NCI-H2081 treated with DMSO at 0.1 percent for 48 hours (cell line): ENCODE measurements around the gene SUPT3H.

Experiments
- DNase-seq: peaks from one replicate; lab custom pipeline; 2025; lab: John Stamatoyannopoulos, UW

The SUPT3H gene

DNA sequence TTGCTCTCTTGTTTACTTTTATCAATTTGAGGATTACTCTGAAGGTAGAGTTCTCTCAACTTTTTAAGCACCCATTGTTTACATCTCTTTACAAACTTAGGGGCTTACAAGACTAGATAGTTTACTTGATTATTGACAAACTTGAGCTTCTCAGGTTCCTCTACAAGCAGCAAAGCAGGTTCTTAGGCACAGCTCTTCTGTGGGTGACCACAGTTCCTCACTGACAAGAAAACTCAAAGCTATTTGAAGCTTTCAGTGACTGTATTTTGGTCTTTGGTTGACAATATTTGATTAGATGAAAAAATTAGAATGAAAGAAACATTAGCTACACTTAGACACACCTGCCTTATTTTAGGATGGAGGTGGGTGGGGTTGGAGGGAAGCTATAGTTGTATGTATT is 376.9 kb downstream of the SUPT3H start:
- no peak for DNase-seq

DNA sequence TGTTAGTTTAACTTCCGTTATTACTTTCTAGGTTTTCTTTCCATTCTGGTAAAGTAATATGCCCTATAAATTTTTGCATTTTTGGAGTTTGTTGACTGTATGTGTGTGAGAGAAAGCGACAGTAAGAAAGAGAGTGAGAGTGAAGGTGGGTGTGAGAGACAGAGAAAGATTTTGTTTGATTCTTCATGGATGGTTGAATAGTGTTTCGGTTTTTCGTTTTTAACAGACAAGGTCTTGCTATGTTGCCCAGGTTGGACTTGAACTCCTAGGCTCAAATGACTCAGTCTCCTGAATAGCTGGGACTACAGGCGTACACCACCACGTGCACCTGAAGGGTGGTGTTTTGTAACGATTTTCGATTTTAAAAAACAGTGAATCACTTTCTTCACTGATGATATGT is 378.7 kb downstream of the SUPT3H start:
- DNase-seq, result no peak

DNA sequence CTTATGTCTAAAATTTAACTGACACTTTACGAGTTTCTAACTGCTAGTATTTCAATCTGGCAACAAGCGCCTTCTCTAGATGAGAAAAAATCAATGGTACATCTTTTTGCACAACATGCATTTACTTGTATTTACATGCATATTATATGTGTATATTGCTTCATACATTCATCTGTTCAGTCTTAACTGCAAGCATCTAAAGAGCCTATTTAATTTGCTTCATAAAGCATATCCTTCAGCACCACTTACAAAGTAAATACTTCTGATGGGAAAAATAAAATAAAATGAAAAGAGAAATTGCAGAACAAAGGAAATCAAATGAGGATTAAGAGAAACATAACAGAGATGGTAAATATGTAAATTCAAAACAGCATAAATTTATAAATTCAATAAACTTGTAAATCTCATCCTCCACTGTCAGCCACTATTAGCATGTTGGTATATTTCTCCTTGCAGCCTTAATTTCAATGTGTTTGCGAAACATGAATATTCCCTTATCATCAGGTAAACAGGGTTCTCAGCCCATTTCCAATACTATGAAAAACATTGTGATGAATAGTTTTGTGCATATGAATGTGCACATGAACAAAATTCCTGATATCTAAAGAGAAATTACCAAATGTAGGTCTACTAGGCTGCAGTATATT is 382.1 kb downstream of the SUPT3H start:
- DNase-seq, result no peak

DNA sequence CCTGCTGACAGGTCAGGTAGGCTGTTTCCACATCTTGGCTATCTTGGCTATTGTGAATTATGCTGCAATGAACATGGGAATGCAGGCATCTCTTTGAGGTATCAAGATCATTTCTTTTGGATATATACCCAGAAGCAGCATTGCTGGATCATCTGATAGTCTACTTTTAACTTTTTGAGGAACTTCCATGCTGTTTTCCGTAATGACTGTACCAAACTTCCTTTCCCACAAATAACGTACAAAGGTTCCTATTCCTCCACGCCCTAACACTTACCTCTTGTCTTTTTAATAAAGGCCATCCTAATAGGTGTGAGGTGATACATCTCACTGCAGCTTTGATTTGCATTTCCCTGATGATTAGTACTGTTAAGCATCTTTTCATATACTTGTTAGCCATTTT is 388.3 kb downstream of the SUPT3H start:
- DNase-seq, result no peak

DNA sequence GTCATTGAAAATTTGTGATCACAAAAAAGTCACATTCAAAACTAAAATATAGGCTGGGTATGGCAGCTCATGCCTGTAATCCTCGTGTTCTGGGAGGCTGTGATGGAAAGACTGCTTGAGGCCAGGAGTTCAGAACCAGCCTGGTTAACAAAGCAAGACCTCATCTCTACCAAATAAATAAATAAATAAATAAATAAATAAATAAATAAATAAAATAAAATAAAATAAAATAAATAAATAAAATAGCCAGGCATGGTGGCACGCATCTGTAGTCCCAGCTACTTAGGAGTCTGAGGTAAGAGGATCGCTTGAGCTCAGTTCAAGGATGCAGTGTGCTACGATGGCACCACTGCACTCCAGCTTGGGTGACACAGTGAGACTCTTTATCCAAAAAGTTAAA is 392.7 kb downstream of the SUPT3H start:
- DNase-seq, result no peak

DNA sequence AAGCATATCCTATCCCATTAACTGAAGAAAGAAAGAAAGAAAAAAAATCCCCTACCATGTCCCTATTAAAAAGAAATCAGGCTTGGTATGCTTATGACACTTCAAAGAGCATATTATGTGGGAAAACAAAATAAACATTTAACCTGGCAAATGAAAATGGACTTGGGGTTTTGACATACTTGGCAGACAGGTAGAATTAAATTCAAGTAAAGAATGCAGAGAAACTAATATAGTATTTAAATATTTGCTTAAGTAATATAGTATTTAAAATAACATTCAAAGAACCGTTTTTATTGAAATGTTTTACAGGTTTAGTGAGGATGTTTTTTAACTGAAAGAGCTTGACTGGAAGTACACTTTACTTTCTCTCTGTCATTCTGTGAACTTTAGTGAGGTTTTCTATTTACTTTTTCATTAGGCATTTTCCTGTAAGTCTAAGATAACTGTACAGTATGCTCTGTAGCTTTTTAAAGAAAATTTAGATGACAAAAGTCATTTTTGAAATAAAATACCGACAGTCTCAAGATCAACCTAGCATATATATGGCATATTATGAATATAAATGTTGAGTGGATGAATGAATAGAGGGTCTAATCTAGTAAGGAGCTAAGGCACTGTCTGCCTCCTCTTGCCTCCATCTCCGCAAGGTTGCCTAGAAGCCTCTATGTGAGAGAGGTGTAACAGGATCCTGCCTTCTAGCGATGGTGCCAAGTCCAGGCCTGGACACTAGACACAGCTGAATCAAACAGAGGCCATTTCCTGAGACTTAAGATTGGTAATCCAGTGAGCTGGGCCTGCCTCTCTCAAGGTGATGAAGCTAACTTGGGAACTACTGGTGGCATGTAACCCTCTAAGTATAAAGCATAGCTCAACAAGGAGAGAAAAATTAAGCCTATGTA is 394.0 kb downstream of the SUPT3H start:
- DNase-seq, result no peak

DNA sequence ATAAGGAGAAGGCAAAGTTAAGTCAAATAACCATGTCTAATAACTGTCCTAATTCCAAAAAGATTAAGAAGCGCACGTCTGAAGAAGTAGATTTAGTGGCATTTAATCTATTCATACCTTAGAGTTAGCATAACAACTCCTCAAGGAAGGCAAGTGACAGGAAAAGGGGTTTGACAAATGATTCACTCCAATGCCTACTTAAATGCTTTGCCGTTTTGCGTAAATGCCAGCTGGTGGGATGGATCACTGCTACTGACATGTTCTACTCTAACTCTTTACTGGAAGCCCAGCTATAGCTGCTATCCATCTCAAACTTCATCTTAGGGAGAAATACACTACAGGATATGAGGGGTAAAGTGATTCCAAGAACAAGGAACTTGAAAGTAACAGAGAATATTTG is 396.9 kb downstream of the SUPT3H start:
- DNase-seq, result no peak

DNA sequence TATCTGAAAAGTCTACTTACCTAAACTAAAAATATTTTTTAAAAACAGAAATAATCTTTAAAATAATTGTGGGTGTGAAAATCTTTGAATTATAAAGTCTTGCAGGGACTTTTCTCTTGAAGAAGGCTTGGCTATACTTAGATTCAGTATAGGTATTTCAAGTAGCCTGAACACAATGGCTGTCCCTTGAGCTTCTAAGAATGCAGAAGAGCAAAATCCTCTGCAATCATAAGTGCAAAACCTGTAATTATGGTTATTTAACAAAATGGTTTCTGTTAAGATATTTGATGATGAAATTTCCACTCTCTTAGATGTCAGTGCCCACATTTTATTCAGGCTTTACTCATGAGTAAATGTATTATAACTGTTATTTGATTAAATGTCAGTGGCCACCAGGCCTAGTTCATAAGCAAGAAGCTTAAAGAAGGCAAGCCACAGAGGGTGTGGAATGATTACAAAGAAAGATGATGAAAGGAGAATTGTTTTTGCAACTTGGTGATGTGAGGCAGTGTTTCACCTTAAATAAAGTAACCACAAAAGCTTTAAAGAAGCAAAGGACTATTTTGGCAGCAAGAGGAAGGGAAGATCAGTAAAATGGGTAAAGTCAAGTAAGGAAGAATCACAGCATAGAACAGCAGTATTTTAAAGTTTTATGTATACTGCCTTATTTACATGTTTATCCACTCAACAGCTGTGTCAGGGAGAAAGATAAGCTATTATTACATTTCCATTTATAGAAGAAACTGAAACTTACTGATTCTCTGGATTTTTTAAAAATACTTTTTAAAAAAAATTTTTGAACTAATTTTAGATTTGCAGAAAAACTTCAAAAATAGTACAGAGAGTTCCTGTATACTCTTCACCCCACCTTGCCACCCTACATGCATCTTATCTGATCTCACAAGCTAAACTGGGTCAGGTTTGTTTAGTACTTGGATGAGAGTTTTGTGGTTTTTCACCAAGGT is 400.8 kb downstream of the SUPT3H start:
- no peak for DNase-seq

DNA sequence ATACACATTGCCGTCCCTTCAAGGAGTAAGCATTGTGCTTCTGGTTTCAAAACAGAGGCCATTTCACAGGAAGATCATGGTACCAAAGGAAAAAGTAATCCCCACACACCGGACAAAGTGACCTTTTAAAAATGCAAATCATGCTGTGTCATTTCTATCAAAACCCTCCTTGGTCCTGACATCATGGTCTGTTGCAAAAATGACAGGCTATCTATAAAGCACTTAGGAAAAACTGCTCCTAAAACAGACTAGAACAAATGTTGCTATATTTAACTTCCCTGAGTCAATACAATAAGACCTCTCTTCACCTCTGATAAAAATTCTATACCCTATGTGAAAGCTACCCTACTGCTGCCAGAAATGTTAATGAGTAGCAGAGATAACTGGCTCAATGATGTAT is 403.2 kb downstream of the SUPT3H start:
- no peak for DNase-seq

DNA sequence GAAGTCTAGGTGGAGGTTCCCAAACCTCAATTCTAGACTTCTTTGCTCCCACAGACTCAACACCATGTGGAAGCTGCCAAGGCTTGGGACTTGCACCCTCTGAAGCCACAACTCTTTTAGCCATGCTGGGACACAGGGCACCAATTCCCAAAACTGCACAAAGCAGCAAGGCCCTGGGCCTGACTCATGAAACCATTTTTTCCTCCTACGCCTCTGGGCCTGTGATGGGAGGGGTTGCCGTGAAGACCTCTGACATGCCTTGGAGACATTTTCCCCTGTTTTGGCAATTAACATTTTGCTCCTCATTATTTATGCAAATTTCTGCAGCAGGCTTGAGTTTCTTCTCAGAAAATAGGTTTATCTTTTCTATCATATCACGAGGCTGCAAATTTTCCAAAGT is 405.0 kb downstream of the SUPT3H start:
- DNase-seq, result no peak

DNA sequence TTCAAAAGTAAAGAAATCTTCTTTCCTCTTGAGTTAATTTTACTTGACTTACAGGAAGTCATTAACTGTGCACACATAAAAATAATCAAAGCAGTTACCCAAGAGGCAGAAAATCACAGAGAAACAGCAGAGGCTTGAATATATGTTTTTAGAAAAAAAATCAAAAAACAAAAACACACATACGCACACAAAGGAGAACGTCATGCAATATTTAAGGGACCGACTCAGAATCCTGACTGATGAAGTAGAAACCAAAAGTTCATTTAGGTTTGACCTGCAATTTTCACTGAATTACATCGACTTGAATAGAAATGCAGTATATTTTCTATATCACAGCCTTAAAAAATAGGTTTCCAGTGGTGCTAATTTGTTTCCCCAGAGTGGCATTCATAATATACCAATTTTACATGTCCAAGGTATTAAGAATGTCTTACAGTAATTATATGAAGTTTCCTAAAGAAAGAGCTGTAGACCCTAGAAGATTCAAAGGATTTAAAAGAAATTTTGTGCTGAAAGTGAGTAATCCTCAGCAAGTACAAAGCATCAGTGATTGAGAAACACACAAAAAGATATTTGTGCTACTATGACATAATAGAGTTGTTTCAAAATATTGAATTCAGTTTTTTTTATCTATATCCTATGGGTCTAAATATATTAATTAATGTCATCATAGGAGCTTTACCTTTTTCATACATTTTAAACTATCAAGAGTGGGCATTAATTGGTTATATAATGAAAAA is 408.1 kb downstream of the SUPT3H start:
- no peak for DNase-seq

DNA sequence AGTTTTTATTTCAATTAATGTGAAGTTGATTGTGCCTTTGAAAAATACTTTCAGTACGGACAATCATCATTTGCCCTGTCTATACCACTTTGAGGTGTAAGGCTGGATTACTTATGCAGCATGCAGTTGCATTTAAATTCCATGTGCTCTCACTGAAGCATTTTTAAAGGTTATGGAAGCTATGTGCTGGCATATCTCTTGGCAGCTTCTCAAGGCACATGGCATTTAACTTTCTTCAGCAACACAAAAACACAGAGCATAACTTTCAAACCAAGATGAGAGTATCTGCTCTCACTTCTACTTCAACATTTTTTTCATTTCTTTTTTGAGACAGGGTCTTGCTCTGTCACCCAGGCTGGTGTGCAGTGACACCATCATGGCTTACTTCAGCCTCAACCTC is 410.3 kb downstream of the SUPT3H start:
- no peak for DNase-seq

DNA sequence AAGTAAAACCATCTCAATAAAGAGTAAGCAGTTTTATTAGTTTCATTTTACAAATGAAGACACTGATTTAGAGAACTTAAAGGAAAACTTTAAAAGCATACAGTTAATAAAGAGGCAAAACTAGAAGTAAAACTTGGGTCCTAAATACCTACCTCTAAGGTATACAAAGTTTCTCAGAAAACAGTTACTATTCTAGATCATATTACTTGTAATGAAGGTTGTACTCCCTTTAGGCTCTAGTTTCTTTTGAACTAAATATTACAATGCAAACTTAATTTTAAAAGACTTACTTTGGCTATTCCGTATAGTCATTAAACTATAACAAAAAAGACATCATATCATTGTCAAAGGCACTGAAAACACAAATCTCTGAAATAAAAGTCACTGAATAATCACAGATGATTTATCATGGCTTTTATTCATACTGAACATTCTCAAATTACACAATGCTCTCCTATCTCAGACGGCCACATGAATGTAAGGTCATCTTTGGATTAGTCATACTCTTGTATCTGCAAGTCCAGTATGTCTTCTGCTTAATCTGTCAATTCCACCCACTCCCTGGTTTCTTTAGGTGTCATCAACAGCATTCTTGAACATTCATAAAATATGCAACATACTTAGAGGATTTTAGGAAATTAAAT is 411.2 kb downstream of the SUPT3H start:
- DNase-seq, result no peak

DNA sequence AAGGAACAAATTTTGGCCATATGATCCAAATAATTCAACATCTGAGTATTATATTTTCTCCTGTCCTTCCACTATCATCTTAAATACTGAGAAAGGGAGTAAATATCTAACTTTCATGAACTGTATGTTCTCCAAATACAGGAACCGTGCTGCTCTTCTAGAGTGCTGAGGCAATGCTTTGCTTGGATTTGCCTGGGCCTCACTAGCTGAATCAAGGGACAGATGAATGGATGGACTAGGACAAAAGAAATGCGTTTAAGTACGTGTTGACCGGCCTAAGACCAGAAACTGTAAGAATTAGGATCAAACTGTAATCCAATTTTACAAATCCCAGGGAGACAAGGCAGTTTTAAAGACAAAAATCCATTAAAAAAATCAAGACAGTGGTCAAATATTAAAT is 412.0 kb downstream of the SUPT3H start:
- no peak for DNase-seq

DNA sequence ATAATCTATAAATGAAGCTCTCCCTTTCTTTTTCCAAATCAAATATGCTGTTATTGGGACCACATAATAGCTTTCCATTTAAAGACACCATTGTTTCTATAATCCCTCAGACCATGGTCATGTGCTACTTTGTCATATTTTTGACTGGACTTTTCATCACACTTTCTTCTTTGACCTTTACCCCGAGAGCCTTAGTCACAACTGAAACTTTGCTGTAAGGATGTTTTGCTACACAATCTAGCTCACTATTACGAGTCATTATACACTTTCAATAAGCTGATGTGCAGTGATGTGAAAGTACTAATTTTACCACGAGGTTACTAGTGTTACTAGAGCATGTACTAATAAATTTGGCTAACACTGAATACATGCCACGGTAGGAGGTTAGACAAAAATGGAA is 416.8 kb downstream of the SUPT3H start:
- DNase-seq, result no peak

DNA sequence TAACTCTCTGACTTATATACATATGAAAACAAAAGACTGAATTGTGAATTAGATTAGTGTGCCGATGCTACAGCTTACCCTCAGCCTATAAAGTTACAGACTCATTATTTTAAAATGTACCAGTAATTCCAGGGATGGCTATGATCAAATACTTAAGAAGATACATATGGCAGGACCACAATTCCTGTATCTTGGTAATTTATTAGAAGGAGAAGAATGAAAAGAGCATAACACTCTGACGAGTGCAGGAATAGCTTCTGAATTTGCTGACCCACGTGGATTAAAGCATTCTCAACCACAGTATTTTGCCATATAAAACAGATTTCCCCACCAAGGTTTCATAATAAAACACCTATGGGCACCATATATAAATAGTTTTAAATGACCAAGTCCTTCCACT is 418.1 kb downstream of the SUPT3H start:
- no peak for DNase-seq

DNA sequence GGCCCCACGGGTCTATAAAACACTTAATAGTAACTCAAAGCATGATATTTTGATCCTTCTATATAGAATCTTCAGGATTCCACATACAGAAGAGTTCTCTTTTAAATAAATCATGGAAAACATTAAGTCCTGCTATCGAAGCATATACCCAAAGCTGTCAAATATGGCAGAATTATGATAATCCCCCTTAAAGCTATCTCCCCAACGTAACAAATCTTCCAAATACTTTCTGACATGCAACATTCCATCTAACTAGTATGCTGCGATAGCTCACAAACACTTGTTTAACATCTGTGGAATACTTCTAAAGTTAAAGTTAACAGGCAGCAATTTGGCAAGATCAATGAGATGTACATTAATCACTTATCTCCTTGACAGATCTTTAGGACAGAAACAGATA is 420.6 kb downstream of the SUPT3H start:
- DNase-seq, result no peak

DNA sequence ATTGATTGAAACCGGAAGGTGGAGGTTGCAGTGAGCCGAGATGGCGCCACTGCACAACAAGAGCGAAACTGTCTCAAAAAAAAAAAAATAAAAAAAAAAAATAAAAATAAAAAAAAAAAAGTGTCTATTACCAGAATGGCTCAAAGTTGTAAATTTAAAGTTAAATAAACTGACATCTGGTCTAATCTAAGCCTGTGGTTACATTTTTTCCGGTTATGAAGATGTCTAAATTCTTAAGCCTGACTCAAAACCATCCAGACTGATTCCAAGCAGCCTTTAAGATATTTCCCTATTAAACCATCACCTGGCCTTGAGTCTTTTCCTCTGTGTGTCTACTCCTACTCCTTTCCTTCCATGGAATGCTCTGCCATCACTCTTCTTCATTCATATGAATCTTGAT is 421.3 kb downstream of the SUPT3H start:
- DNase-seq, result no peak

DNA sequence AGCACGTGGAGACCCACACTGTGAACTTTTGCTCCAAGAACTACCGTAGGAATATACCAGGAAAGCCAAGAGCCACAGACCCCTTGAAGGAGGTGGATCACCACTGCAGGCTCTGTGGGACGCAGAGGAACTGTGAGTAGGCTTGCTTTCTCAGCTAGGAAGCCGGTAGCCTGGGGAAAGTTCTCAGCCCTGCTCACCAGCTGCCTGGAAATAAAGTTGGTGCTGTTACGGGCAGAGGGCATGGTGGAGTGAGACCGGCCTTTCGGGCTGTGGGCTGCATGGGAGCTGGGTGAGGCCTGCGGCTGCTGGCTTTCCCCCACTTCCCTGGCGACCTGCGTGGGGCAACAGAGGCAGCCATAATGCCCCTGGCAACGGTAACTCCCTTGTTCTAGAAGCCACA is 422.6 kb downstream of the SUPT3H start:
- DNase-seq, result no peak

DNA sequence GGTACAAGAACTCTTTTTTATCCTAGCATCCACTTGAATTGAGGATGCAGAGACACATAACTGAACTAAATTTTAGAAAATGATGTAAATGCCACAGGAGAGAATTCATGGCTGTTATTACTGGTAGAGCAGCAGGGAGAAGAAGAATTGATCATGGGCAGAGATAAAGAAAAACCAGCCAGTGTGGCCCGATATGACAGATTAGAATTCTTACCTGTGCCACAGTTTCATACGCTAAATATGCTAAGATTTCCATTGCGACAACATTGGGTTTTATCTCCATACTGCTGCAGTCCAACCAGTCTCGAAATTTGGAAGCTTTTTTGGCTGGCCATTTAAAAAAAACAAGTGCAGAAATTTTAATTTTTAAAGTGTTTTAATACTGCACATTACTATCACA is 423.5 kb downstream of the SUPT3H start:
- DNase-seq, result no peak

DNA sequence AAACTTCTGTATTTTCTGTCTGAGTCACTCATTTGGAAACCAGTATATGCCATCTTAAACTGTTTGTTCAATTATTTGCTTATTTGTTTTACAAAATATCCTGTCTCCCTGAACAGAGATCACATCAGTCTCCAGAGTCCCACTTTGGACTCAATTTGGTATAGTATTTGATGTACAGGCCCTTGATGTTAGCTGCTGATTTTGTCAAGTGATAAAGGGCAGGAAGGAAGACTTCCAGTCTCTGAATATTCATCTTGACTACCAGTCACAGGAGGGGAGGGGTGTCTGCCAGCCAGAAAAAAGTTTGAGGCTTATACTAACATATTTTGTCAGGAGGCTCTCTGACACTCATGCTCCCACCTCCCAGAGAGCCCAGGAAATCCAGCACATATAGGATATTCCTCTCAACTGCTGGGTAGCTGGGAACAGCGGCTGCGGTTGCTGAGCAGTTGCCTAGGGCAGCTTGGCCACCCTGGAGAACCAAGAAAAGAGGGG is 426.4 kb downstream of the SUPT3H start:
- DNase-seq, result no peak
